ENCODE measurements around the gene ATP6V0D1. TPM values are rescaled to one million over a fixed set of nuclear protein-coding genes. Genes with fewer than 3 reads are reported as not detected.
"Not testable (repeated sequence)": the region's sequence is repeated elsewhere in the genome, so short reads cannot be mapped to it uniquely, and the experiment has no call there.

Gene ATP6V0D1
- total and polyA plus RNA-seq, 2 experiments from 2014 or later = 20.6 to 68.7 TPM

- TF ChIP-seq ZNF462 (CRISPR knock-in tag; IDR thresholded peaks at IDR 0.05) (no peak), POLR2AphosphoS5 (IDR thresholded peaks at IDR 0.05; ENCODE audit: low read depth) (no peak), JUNB (IDR thresholded peaks at IDR 0.05; ENCODE audit: unreplicated experiment) (no peak), EZH2 (IDR thresholded peaks at IDR 0.05; ENCODE audit: low read depth, unreplicated experiment) (no peak), CTCF (conservative IDR thresholded peaks at IDR 0.05; ENCODE audit: low read depth in 2 of 2) (no peak)
Measured at GRCh38 chr16:67489401-67490083, 8.6 kb upstream of the ATP6V0D1 start (continued).

GRCh38 chr16:67487561-67487960, 6.6 kb upstream of the ATP6V0D1 start:
- peaks cover 83% of the 10 kb centered on the region for H3K27me3 Mint-ChIP-seq (ENCODE audit: insufficient read depth, low read depth, poor library complexity)
- not testable (repeated sequence) for H3K36me3 ChIP-seq (ENCODE audit: insufficient read depth); ATAC-seq

More at GRCh38 chr16:67487561-67487960, 6.6 kb upstream of the ATP6V0D1 start:
- not testable (repeated sequence) for H3K9me2 ChIP-seq (ENCODE audit: insufficient read depth); H3K4me3 ChIP-seq; H3K79me2 ChIP-seq (replicated peaks; ENCODE audit: insufficient read depth); DNase-seq (ENCODE audit: low spot score); H2AFZ ChIP-seq; H3K4me2 ChIP-seq; H3F3A ChIP-seq (replicated peaks; ENCODE audit: low read depth); H3K4me3 Mint-ChIP-seq; H3K4me1 ChIP-seq (ENCODE audit: insufficient read depth); H3K27ac Mint-ChIP-seq; H4K20me1 ChIP-seq (replicated peaks; ENCODE audit: insufficient read depth); H3K27ac ChIP-seq (ENCODE audit: low read depth); H3K36me3 Mint-ChIP-seq (ENCODE audit: low read depth)
- peaks cover 66% of the 10 kb centered on the region for H3K27me3 ChIP-seq (ENCODE audit: insufficient read depth)
- Mint-ChIP-seq H3K9me3 (peaks cover 15% of the 10 kb centered on the region; the same call in 2 of the 3 replicates), H3K4me1 (peaks cover 10% of the 10 kb centered on the region; the same call in 2 of the 3 replicates)
